HG02759 (cell line): ENCODE results near the gene GDPD5.

Experiments
- ATAC-seq: cut with Tn5 transposase; IDR thresholded peaks from one replicate; pipeline ENCODE4 v1.9.1; 2021; ENCODE audit warnings: mild to moderate bottlenecking, moderate library complexity; ENCODE audit not compliant: unreplicated experiment

Gene GDPD5

DNA sequence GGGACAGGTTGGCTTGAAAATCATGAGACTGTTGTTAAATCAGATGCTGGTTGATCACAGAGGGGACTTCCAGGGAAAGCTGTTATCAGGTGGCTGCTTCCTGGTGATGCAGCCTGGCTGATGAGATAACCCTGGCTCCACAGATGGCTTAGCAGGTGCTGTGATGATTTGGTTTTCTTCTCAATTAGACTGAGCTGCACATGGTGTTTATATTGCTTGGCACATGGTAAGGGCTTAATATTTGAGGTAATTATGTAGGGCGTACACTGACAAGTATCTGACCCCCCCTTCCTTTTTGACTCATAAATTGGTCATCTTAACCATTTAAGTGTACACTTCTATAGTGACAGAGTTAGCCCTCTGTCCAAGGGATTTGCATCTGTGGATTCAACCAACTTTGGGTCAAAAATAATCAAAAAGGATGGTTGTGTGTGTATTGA, 119.4 kb downstream of the GDPD5 start:
- ATAC-seq: no peak

GRCh38 chr11:75403983-75404658, 121.6 kb downstream of the GDPD5 start:
- no peak for ATAC-seq

- no peak for ATAC-seq
These were observed 122.7 kb downstream of the GDPD5 start for GRCh38 chr11:75403037-75403436.

- ATAC-seq: no peak
These were observed 123.6 kb downstream of the GDPD5 start for GRCh38 chr11:75402002-75402773.

DNA sequence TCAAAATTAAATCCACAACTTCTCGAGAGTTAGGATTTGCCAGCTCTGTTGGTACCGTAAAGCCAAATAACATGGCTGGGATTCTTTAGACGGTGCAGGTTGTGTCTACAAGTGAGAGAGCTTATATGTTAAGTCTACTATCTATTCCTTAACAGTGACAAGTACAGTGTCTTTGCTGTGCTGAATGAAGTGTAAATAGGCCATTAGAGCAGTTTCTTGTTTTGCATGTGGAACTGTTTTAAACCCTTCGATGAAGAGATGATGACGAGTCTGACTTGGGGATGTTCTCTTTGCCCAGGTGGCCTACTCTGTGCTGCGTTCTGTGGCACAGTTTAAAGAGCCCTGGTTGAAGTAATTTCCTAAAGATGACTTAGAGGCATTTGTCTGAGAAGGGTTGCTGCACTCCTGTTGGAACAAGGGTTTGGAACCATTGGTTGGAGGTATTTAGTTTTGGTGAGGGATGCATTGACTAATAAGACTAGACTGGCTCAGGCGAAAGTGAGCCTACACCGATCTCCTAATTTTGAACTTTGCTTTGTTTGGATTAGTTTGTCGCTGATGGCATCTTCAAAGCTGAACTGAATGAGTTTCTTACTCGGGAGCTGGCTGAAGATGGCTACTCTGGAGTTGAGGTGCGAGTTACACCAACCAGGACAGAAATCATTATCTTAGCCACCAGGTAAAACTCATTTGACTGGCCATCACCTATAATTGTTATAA, 125.4 kb downstream of the GDPD5 start:
- no peak for ATAC-seq

DNA sequence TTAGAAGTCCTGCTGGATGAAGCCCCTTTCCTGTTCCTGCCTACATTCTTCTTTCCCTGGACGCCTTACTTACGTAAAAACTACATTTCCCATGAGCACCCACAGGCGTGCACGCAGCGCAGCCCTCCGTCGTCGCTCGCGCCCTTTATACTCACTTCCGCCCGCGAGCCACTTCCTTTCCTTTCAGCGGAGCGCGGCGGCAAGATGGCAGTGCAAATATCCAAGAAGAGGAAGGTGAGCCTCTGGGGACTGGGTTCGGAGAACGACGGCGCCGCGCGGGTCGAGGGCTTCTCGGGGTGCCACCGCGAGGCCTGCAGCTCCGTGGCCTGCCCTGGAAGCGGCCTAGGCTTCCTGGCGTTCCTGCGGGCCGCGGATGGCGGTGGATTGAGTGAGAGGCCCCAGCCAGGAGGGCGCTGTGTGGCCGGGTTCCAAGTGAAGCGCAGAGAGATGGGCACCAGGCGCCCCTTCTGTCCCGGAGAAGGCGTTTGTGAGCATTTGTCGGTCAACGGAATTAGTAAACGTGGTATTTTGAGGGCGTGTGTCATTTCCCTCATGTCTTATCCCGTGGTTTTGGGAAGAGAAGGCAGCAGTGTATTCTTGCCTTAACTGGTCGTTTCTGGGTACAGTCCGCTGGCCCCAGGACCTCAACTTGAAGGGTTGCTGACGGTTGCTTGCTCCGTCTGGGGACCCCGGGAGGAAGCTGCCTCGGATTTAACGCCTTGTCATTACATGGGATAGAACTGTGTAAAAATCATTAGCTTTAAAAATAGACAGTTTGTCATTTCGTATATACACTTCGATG, 126.2 kb downstream of the GDPD5 start, which contains the start of gene RPS3:
TSS of gene RPS3 (plus strand) at position 175 of the 802 bp plus-strand sequence. CDS start at position 205, 30 bp downstream.
- ATAC-seq: peak; percentile 90

DNA sequence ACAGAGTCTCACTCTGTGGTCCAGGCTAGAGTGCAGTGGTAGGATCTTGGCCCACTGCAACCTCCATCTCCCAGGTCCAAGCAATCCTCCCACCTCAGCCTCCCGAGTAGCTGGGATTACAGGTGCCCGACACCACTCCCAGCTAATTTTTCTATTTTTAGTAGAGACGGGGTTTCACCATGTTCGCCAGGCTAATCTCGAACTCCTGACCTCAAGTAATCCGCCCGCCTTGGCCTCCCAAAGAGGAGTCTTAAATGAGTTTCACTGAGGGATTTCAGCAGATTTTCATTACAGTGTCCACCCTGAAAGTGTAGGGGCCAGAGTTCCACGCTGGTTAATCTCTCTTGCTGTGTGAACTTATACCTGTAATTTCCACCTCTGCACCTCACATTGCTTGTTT, 126.8 kb downstream of the GDPD5 start:
- ATAC-seq: peak; percentile 5

GRCh38 chr11:75394085-75394840, 131.5 kb downstream of the GDPD5 start:
- no peak for ATAC-seq

DNA sequence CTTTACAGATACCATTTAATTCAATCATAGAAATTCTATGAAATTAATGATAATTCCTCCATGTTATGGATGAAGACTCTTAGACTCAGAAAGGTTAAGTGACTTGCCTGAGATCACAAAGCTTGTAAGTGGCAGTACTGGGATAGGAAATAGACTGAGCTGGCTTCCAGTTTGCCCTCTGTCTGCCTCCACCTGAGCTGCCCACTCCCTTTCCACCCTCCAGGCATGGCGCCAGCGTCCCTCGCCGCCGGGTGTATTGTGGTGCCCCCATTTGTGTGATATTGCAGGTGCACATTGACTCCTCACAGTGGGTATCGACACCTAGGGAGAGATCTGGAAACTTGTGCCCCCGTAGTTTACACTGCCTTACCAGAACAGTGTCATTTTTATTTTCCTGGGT, 135.8 kb downstream of the GDPD5 start:
- no peak for ATAC-seq

DNA sequence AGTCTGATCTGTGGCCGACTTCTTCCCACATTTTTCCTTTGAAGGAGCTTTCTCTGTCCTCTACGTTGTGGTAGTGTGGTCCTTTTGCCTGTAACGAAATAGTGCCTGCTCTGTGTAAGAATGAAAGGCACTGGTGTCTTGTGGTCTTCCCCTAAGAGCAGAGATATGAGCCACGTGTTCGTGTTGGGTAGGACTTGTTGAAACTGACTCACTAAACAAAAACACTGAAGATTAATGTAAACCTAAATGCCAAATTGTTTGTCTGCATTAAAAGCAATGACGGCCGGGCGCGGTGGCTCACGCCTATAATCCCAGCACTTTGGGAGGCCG, 136.5 kb downstream of the GDPD5 start:
- ATAC-seq: no peak

- peak; percentile 45 for ATAC-seq
These were observed 137.1 kb downstream of the GDPD5 start for GRCh38 chr11:75388386-75389275.

DNA sequence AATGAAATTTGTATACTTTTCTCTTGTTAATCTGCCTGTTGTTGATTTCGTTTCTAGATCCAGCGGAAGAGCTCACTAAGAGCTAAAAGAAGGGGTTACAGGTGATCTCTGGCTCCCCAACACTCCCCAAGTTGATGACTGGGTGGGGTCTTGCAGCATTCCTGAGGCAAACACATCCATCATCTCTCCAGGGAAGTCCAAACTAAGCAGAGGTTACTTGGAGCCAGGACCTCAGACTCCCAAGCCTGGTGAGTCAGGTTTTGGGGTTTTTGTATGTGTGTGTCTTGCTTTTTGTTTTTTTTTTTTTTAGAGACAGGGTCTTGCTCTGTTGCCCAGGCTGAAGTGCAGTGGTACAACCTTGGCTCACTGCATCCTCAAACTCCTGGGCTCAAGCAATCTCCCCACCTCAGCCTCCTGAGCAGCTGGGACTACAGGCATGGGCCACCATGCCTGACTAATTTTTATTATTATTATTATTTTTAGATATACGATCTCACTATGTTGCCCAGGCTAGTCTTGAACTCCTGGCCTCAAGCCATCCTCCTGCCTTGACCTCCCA, 137.9 kb downstream of the GDPD5 start:
- ATAC-seq: no peak

GRCh38 chr11:75386942-75387630, 138.7 kb downstream of the GDPD5 start:
- no peak for ATAC-seq
